Inflammatory macrophage treated with lipopolysaccharide for 1 hour (primary cell): ENCODE measurements around the gene SLC1A2.

Experiments
- DNase-seq, 2 donors: peaks; one replicate each; pipeline ENCODE4 v3.0.0-alpha.2; 2020 to 2022

SLC1A2 gene

DNA sequence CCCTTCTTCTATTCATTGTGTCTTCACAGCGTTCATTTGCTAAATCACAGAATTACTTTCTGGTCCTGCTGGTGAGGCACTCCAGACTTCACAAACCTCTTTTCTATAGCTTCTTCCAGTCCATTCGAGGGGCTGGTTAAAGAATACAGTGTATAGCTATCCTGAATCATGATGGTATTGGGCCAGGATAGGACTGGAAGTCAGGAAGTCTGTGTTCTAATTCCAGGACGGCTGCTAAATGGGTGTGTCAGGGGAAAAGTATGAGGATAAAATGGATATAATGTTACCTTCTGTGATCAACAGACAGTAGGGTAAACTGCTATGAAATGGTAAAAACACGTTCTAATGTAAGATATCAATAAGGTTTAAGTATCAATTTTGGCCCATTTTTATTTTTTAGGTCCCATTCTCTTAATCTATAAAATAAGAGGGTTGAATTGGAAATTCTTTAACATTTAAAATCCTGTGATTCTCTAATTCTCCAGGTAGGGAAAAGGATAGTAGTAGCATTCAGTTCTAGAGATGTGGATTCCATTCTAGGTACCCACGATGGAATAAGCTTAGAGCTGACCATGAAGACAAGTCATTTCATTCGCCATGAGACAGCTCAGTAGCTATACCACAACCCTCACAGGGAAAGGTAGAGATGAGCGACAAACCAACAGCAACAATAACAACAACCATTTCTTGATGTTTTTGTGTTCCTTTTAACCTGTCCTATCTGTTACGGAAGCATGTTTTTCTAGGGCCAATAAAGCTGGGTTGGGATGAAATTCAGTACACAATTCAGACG, 96.1 kb downstream of the SLC1A2 start:
- DNase-seq, result no peak

DNA sequence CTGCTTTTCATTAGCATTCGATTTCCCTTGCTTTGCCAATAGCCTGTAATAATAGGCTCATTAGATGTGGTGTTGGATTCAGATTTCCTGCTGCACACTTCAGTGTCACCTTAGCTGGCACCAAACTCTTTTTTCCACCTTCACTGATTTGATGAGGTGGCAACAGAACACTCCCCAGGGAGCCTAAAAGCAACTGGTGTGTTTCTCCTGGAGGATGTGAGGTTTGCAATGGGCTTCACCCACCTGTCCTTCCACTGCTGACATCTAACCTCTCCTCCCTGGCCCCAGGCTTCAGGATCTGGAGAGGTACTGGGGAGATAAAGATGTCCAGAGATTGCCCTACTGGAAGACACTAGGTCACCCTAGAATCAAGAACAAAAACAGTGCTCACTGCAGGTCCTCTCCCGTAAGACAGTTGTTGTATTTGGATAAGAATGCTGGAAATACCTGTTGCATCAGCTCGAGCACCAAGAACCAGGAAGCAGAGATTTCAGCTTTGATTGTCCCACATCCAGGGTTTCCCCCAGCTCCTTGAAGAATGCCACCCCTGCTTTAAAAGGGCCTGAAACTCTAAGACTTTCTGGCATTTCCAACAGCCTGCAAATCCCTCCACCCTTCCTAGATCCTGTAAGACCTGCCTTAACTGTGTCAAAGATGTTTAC, 96.9 kb downstream of the SLC1A2 start:
- peak in 1 of 2 donors; percentile 55 for DNase-seq

DNA sequence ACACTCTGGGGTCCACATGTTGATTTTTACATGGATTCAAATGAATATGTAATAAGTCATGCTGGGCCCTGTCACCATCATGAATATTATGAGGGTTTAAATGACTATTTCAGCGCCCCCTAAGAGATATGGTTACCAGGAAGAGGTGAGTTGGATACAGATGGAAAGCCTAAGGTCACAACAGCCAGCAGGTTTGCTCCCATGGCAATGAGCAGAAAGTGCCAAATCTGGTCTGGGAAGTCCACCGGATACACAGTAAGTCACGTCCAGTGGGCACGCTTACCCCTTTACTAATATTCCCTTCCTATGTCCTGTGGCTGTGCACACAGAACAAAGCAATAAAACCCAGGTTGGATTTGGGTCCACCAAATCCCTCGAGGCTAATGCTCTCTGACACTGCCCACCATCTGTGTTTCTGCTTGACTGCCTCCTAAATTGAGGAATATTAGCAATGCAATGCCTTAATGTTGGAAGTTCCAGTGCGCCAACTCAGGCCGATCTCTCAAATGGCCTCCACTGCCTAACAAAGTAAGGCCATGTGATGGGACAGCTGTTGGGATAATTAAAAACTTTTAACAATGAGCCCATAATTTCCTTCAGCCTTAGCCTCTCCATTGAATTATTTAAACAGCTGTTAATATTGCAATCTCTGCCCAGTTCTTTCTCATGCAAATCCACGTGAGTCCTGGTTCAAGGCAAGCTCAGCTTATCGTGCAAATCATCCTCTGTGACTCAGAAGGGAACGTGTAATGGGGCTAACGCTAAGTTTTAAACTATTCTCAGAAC, 97.6 kb downstream of the SLC1A2 start:
- no peak for DNase-seq

DNA sequence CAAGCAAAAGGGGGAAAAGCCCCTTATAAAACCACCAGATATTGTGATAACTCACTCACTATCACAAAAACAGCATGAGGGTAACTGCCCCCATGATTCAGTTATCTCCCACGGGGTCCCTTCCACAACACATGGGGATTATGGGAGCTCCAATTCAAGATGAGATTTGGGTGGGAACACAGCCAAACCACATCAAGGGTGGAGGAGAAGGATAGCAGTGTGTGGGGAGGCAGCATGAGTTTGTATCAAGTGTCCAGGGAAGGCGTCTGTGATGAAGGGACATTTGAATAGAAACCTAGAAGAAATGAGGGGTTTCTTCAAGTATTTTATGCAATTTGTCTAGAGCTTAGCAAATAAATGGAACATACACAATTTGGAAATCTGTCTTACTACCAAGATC, 98.2 kb downstream of the SLC1A2 start:
- DNase-seq, result no peak

DNA sequence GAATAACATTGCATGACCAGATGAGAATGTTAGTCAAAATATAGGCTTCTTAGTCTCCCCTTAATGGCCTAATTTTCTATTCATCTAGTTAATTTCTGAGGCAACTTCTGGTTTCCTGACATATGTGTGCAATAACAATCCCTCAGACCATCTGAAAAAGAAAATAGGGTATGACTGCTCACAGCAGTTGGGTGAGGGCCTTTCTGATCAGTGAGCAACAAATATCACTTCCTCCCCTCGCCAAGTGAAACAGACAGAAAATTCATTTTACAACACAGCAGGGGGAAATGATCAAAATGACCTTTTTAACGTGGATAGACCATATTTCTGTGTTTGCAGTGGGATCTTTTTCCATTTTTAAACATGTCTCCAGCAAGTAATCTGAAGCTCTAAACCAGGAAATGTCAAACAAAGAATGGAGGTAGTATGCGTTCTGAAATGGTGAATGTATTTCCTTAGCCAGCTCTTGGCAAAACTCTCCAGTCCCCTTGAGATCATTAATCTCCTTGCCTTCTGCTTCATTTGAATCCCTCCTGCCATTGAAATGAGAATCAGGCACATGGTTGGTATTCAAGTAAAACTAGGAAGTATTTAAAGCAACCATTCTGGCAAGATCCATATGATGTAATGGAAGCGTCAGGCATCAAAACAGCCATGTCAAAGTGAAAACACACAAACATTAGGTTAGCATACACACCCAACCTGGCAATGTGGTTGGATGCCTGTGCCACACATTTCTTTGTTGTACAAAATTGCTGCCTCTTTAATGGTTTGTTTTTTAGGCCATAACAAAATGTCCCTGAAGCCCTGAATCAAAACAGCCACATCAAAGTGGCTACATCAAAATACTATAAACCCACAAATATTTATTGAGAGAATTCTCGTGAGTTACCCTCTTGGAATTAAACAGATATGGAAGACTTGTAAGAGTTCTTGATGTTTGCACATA, 100.1 kb downstream of the SLC1A2 start:
- no peak for DNase-seq

DNA sequence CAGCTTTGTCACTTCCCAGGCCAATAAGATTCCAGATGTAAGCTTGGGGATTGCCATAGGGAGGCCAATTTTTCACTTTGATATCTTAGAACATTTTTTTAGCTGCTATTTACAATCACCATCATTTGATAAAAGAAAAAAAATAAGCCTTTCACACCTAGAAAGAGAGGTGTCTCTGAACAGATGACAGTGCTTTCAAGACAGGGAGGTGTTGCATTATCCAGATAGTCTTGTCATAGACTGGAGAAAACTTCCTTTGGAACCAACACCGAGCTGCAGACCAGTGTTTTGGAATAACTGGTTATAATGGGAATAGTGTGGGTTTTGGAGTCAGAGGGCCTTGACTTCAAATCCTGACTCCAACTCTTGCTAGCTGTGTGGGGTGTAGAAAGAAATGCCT, 101.0 kb downstream of the SLC1A2 start:
- no peak for DNase-seq

DNA sequence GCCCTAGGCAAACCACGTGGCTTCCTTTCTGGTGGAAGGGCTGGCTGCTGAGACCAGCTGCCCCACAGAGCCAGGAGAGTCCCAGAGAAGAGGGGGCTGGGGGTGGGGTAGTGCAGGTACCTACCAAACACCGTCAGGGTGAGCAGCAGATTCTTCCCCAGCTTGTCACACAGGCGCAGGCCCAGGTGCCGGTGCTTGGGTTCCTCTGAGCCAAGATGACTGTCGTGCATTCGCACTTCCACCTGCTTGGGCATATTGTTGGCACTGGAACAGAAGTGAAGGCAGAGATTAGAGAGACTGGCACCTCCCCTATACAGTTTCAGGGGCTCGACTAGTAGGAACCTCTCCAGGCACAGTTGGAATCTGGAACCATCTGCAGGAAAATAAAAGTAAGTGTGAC, 102.1 kb downstream of the SLC1A2 start:
- DNase-seq, result no peak

DNA sequence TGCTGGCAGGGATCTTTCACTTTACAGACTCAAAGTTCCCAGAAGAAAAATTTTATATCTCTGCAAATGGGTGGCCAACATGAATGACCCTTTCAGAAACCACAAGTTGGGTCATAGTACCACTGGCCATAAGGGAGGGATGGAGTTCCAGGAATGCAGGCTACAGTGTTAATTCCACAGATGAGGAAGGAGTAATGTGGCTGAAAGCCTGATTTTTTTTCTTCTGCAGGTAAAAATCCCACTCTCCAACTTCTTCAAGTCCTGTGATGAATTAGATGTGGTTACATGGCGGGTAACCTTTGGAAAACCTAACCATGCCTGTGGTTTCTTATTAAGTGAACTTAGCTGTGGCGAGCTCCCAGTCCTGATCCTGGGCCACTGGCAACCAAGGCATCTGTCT, 103.2 kb downstream of the SLC1A2 start:
- no peak for DNase-seq

DNA sequence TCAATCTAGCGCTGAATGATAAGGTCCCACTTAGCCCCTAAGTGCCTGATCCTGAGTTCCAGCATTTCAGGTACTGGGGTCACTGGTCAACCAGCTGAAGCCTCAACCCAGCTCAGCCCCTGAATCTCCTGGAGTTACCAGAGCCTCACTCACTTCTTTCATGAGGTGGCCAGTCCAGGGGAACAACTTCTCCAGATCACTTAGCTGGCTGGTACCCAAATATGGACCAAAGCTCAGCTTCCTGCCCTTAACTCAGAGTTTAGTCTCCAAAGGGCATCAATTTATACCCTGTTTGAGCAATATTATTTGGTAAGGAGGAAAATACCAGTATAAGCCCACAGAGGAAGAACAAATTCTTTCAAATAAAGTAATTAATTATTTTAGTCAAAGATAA, 105.6 kb downstream of the SLC1A2 start:
- DNase-seq, result no peak

DNA sequence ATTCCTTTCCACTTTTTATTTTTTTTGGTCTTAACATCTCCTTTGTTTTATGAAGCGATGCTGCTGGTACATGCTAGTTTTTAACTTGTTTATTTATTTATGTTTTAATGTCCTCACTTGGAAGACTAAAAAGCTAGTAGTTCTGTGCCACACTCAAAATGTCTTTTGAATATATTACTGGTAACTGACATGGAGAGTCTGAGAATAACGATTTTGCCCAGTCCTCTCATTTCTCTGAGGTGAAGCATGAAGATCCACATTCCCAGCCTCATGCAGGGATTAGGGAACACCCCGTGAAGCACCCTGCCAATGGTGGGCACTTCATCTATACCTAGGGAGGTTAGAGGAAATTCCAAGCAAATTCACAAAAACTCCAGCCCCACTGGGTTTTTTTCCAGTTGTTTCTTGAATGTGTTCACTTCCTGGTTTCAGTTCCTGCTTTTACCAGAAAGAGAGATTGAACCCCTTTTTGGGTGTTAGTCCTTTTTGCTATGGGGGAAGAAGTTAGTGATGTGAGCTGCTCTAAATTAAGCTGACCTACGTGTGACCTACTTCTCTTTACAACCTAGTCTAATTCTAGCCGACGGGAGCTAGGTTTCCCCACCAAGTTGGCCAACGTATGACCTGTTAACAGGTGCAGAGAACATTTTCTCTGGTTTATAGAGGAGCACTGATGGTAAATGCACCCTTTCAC, 106.1 kb downstream of the SLC1A2 start:
- peak; percentile 96 to 99 for DNase-seq

DNA sequence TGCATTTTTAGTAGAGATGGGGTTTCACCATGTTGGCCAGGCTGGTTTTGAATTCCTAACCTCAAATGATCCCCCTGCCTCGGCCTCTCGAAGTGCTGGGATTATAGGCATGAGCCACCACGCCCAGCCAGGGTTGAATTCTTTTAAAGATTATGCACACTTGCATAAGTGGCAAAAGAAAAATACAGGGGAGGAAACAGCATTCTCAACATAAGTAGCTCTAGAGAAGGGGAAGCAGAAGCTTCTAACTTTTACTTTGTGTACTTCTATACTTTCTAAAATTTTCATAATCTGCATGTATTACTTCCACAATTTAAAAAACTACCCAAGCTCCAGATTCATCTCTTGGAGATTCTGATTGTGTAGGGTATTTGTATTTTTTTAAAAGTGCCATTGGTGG, 108.0 kb downstream of the SLC1A2 start:
- peak; percentile 63 to 65 for DNase-seq

DNA sequence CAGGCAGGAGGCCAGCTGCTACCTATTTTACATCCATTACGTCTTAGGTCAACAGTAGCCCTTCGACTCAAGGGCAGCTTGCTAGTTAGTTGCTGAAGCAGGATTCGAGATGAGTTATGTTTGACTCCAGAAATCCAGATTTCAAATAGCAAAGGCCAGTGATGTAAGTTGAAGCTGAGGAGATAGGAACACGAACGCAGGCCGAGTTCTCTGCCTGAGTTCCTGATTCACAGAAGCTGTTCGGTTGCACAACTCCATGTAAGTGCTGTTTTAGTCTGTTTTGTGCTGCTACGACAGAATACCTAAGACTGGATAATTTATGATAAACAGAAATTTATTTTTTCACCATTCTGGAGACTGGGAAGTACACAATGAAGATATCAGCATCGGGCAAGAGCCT, 111.2 kb downstream of the SLC1A2 start:
- peak; percentile 87 to 88 for DNase-seq

DNA sequence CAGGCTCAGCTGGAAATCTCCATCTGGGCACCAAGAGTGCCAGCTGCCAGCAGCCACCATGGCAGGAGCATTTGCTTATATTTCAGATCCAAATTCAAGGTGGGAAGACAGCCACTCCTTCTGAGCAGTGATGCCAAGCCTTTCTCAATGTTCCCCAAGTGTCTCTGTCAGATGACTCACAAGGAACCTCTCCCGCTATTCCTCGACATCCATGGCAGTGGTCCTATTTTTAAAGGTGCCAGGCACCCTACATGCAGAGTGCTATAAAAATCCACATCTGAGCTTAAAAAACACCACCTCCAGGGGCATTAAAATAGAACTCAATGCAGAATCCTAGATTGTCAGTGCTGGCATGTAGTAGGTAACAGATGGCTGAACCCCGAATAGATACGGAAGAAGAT, 112.1 kb downstream of the SLC1A2 start:
- DNase-seq, result no peak

DNA sequence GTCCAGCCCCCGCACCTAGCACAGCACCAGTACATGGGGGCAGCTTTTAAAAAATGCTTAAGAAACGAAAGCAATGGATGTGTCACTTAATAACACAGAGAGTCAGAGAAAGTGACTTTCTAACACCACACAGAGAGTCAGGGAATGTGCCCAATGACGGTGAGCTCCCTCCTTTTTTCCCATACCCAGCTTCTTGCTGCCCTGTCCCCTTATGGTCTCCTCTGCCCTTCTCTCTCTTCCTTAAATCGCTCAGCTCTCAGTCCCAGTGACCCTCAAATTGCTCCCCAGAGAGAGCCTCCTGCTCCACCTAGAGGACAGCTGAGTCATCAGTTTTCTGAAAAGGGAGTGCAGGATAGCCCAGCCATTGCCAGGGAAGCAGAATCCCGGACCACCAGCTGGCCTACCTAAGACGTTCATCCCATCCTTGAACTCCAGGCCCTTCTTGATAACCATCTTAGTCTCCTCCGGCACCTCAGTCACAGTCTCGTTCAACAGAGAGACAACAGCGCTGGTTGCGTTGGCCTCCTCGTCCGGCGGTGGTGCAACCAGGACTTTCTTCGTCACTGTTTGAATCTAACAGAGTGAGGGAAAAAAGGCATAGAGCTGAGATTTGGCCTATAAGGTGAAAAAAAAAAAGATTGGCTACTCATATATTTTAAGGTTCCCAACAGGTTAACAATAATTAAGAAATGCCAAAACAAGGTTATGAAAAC, 113.5 kb downstream of the SLC1A2 start:
- no peak for DNase-seq

DNA sequence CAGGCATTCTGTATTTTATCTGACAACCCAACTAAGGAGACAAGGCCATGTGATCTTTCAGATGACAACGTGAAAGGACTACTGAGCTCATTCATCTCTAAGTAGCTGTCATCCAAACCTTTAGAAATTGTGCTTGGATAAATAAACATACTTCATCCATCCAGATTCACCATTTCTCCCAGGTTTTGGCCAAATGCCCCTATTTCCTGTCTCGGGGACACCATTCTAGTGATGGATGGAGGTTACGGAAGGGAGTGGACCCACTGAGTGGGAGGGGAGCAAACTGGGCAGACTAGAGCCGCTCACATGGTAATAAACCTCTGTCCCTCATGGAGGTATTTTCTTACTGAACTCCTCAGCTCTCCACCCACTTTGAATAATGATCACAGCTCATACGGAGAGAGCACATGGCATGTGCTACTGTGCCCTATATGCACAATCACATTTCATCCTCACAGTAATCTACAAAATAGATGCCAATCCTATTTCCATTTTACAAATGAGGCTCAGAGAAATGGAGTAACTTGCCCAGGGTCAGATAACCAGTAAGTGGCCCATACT, 114.4 kb downstream of the SLC1A2 start:
- peak in 1 of 2 donors; percentile 67 for DNase-seq

DNA sequence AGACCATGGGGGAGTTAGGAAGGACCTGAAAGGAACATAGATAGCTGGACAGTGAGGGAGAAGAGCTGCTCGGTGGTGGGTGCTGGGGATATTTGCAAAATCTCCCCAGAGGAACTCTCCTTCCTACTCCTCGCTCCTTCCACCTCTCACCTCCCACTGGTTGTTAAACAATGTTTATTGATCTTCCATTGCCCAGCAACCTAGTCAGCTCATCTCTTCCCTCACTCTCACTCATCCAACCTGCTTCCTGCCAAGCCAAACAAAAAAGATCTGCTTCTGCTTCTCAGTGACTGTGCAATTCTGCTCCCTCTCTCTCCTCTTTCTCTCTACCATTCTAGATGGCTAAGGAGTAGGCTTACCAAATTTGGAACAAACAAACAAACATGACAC, 115.0 kb downstream of the SLC1A2 start:
- peak; percentile 88 to 98 for DNase-seq

DNA sequence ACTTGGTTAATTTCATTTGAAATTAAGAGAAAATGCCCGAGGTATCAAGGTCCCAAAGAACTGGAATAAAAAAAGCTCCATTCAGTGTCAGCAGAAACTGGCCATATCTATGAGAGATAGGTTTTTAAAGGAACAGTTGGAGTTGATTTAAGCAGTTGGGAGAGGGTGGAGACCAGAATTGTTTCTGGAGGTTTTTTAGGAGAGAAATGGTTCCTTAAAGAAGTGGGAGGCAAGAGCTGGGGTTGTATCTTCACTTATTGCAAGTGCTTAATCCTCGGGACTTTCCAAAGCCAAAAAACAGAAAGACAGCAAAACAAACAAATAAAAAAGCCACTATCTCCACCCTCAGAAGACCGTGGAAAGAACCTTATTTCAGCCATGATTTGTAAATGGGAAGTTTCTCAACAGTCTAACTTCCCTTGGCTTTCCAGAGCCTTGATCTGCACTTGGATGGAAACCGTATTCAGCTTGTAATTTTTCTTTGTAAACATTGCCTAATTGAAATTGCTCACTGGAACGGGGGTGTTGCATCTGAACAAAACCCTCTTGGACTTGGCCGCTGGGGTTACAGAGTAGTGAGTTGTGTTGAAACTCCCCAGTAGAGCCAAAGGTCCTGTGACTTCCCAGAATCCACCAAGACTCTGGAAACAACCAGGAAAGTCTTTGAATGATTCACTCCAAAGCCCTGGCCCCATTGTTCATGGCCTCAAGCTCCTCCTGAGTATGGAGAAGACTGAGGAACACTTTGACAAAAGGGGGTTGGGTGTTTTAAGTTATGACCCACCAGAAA, 115.6 kb downstream of the SLC1A2 start:
- DNase-seq, result peak; percentile 96 to 100

DNA sequence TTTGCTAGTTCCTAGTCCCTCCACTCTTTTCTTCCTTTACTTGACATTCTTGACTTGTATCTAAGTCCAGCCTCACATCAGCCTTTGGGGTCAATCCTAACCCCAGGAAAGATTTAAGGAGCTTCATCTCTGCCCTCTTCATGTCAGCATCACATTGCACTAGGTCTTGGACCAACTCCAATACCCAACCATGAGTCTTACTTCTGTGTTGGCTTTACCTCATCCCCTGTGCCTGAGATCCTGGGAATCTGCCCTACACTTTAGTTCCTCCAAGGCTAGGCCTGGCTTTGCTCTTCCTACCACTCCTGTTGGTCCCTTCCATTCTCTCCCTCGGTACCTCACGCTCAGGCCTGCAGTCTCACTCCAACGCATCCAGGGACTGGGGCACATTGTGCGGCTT, 117.0 kb downstream of the SLC1A2 start:
- peak in 1 of 2 donors; percentile 55 for DNase-seq

DNA sequence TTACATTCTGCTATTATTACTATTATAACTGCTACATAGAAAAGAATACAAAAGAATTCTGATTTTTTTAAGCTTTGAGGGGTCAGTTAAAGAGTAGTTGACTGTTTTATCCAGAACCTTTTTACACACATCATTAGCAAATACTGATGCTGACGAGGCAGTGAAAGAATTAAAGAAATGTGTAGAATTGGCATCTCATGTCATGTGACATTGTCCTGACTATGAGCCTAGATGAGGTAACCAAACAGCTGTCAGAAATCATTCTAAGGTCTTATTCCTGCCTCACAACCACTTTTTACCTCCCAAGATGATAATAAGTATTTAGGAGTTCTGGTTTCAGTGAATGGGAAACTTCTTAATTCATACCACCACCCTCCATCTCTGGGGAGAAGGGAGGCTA, 121.0 kb downstream of the SLC1A2 start:
- no peak for DNase-seq

DNA sequence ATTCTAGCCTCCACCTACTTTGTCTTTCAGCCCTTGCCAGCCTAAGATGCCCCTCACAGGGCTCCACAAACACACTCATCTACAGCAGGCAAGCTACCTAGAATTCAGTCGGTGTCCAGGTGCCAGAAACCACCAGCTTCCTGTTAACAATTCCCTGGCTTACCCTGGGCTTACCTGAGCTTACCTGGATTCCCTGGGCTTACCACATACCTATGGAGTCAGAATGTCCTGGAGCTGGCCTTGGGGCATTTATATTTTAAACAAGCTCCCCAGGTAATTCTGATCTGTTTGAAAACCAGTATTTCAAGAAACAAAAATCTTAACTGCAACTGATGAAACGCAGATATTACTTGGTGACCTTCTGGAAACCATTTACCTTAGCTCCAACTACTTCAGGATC, 123.6 kb downstream of the SLC1A2 start:
- no peak for DNase-seq
